Sigmoid colon (tissue), 7 donors: ENCODE results near the gene TJP2. TPM values are rescaled to one million over a fixed set of nuclear protein-coding genes. Genes with fewer than 3 reads are reported as not detected.
A peak's percentile ranks its signal among the peaks of the same experiment; 100 is the strongest.

ENCODE experiments used
- DNase-seq: peaks from one replicate; pipeline ENCODE4 v3.0.0-alpha.2; 2019
- H3K27ac ChIP-seq, 4 donors: fragments of 200-600 bp; sonication (generic); one replicate each; pipeline ENCODE4 v1.5.1; 2016 to 2019; ENCODE audit warnings: mild to moderate bottlenecking in 1 of 4
- H3K27me3 ChIP-seq, 3 donors: fragments of 200-600 bp; sonication (generic); one replicate each; pipeline ENCODE4 v1.5.1; 2019; ENCODE audit warnings: mild to moderate bottlenecking in 1 of 3
- H3K36me3 ChIP-seq, 4 donors: fragments of 200-600 bp; sonication (generic); one replicate each; pipeline ENCODE4 v1.5.1; 2016 to 2019
- H3K4me1 ChIP-seq, 4 donors: fragments of 200-600 bp; sonication (generic); one replicate each; pipeline ENCODE4 v1.5.1; 2017 to 2019
- H3K4me3 ChIP-seq, 4 donors: fragments of 200-600 bp; sonication (generic); one replicate each; pipeline ENCODE4 v1.5.1; 2017 to 2019; ENCODE audit warnings: mild to moderate bottlenecking in 2 of 4, moderate library complexity in 1 of 4
- H3K9me3 ChIP-seq, 4 donors: fragments of 200-600 bp in 3 of 4; sonication (generic) in 3 of 4; one replicate each; pipeline versions ENCODE4 v1.5.1 to v1.6.1; 2013 to 2019
- CTCF ChIP-seq, 4 experiments: fragments of 450-650 bp in 3 of 4; fragments of 200-600 bp in 1 of 4; IDR thresholded peaks; one replicate each; pipeline ENCODE4 v1.5.1; 2016 to 2019; ENCODE audit warnings: antibody characterized with exemption in 4 of 4, mild to moderate bottlenecking in 3 of 4, moderate library complexity in 2 of 4
- EP300 ChIP-seq, 4 donors: sonication (generic); formaldehyde crosslinking; IDR thresholded peaks; one replicate each; pipeline ENCODE4 v1.6.1; 2017; ENCODE audit warnings: antibody characterized with exemption in 4 of 4
- POLR2A ChIP-seq, 2 donors: fragments of 450-650 bp; IDR thresholded peaks; one replicate each; pipeline ENCODE4 v1.6.1; 2016; ENCODE audit warnings: antibody characterized with exemption in 2 of 2, mild to moderate bottlenecking in 2 of 2, moderate library complexity in 2 of 2
- POLR2AphosphoS5 ChIP-seq, 4 donors: sonication (generic); formaldehyde crosslinking; IDR thresholded peaks; one replicate each; pipeline ENCODE4 v1.6.1; 2017; ENCODE audit warnings: antibody characterized with exemption in 4 of 4
- WGBS, 2 donors: extraction: QIAGEN DNeasy Blood & Tissue Kit; methylation state at CpG; one replicate each; pipeline ENCODE4 v1.1.7; 2013; 5-methylcytosine and 5-hydroxymethylcytosine counted together
- intact Hi-C: fragments of 100-400 bp; cut with DNase I; formaldehyde crosslinking; loops from one replicate; pipeline ENCODE4 v1.15.1; 2023
- polyA plus RNA-seq, 3 donors: library from polyadenylated mRNA; stranded (reverse); fragments of 200-250 nt; gene quantifications; one replicate each; pipeline ENCODE4 v1.2.3, GENCODE V29; 2013
- total RNA-seq, 4 donors: library from RNA; depleted of rRNA; stranded (reverse); fragments of >200 nt; gene quantifications; one replicate each; pipeline ENCODE4 v1.1.0, GENCODE V29; 2016
- donor health status: healthy with polysubstance abuse.
- donor health status: Bipolar disorder and iron deficiency.
- donor health status: healthy.

Gene TJP2
- total and polyA plus RNA-seq, 7 donors = 16.1 to 46.5 (median 27.8) TPM

- WGBS, 2 donors = 90 to 95% methylated on average over 5 of the region's 5 CpGs
- DNase-seq = no peak
- intact Hi-C loops = loop anchor here (10.0 kb wide), 1 partner anchor 59 kb away; no protein-coding TSS in a partner anchor
- Histone ChIP-seq H3K36me3 (no peaks in the 10 kb centered on the region), H3K4me3 (no peak overlapping the region), H3K4me1 (peaks cover 2 to 48% (median 37%) of the 10 kb centered on the region in 4 donors), H3K27me3 (no peaks in the 10 kb centered on the region), H3K9me3 (no peaks in the 10 kb centered on the region), H3K27ac (peak overlapping the region in 1 of 4 donors; percentile 80)
- no peak for TF ChIP-seq POLR2A (IDR thresholded peaks at IDR 0.05)
- peak in 3 of 4 donors; percentile 63 to 75 (median 71) for TF ChIP-seq POLR2AphosphoS5 (IDR thresholded peaks at IDR 0.05)
- TF ChIP-seq CTCF (IDR thresholded peaks at IDR 0.05) = no peak
- no peak for TF ChIP-seq EP300 (IDR thresholded peaks at IDR 0.05)
These were observed 10.2 kb downstream of the TJP2 start for GRCh38 chr9:69184266-69184665.

DNA sequence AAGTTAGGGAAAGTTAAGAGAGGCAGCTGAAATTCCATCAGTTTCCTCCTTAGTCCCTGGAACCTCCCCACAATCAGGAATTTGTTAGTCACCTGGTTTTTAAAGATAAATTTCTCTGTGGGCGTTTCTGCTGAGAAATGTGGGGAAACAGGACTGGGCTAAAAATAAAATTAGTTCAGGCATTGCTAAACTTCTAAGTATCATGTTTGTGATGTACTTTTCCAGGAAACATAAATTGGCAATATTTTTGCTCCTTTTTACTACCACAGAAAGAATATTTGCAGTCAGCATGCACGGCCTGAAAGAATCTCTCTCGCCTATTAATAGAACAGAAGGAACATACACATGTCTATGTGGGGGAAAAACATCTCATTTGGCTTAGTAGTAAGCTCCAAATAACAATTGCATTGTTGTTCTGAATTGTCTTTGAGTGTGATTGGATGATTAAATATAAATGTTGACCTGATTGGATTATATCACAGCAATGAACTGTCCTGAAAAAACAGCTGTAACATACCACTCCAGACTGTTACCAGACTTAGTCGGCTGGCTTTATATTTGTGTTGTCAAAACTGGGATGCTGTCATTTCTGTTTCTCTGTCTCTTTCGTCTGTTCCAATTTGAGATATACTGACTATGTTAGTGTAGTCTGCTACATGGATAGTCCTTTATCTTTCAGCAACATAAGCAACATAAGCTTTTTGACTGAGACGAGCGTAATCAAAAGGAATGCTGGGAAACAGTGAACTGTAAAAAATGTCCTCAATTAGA is 12.9 kb downstream of the TJP2 start:
- WGBS, 2 donors = 74 to 80% methylated on average over 7 of the region's 7 CpGs
- intact Hi-C loops = loop anchor here (10.0 kb wide), 1 partner anchor 62 kb away; no protein-coding TSS in a partner anchor
- H3K27ac ChIP-seq = peak overlapping the region in 3 of 4 donors; percentile 31 to 80 (median 41)
- no peak for DNase-seq
- H3K9me3 ChIP-seq = no peaks in the 10 kb centered on the region
- H3K27me3 ChIP-seq = no peaks in the 10 kb centered on the region
- no peak overlapping the region for H3K4me3 ChIP-seq
- no peaks in the 10 kb centered on the region for H3K36me3 ChIP-seq
- H3K4me1 ChIP-seq = peaks cover 2 to 39% (median 23%) of the 10 kb centered on the region in 4 donors
- TF ChIP-seq EP300 (IDR thresholded peaks at IDR 0.05) = no peak
- peak in 1 of 4 donors; percentile 43 for TF ChIP-seq POLR2AphosphoS5 (IDR thresholded peaks at IDR 0.05)
- no peak for TF ChIP-seq CTCF (IDR thresholded peaks at IDR 0.05)
- no peak for TF ChIP-seq POLR2A (IDR thresholded peaks at IDR 0.05)

DNA sequence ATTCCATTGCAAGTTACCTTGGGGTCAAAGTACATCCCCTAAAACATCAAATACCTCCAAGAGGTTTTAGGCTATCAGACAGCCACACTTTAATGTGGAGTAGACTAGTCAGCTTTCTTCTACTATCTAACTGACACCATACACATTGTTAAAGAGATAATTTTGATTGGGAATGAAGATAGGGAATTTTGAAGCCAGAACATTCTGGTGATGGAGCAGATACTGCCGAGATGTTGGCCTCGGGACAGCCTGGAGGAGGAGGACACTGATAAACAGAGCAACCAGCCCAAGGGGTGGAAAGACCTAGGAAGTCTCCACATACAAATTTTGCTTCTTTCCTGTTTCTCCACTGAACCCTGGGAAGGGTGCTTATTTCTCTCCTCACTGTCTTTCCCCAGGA is 14.9 kb downstream of the TJP2 start:
- intact Hi-C loops = loop anchor here (10.0 kb wide), 1 partner anchor 64 kb away; no protein-coding TSS in a partner anchor
- Histone ChIP-seq H3K9me3 (no peaks in the 10 kb centered on the region), H3K36me3 (no peaks in the 10 kb centered on the region), H3K27me3 (peaks cover 0 to 3% (median 0%) of the 10 kb centered on the region in 3 donors), H3K27ac (peak overlapping the region in 1 of 4 donors; percentile 4), H3K4me1 (peaks cover 2 to 32% (median 13%) of the 10 kb centered on the region in 4 donors), H3K4me3 (no peak overlapping the region)
- 95 to 97% methylated on average over 2 of the region's 2 CpGs for WGBS, 2 donors
- no peak for DNase-seq
- no peak for TF ChIP-seq CTCF (IDR thresholded peaks at IDR 0.05)
- TF ChIP-seq EP300 (IDR thresholded peaks at IDR 0.05) = no peak
- no peak for TF ChIP-seq POLR2A (IDR thresholded peaks at IDR 0.05)
- no peak for TF ChIP-seq POLR2AphosphoS5 (IDR thresholded peaks at IDR 0.05)

- intact Hi-C loops = no loop called here
These were observed 16.2 kb downstream of the TJP2 start for GRCh38 chr9:69190086-69190862.

GRCh38 chr9:69190863-69191181 is 16.7 kb downstream of the TJP2 start:
- Histone ChIP-seq H3K4me3 (no peak overlapping the region), H3K27me3 (peaks cover 0 to 3% (median 0%) of the 10 kb centered on the region in 3 donors), H3K9me3 (no peaks in the 10 kb centered on the region), H3K4me1 (peaks cover 2 to 24% (median 11%) of the 10 kb centered on the region in 4 donors), H3K27ac (peak overlapping the region in 1 of 4 donors; percentile 2), H3K36me3 (no peaks in the 10 kb centered on the region)
- intact Hi-C loops = no loop called here
- WGBS, 2 donors = 46 to 75% methylated on average over 1 of the region's 1 CpG
- no peak for DNase-seq
- TF ChIP-seq POLR2A (IDR thresholded peaks at IDR 0.05) (no peak), EP300 (IDR thresholded peaks at IDR 0.05) (no peak), CTCF (IDR thresholded peaks at IDR 0.05) (no peak), POLR2AphosphoS5 (IDR thresholded peaks at IDR 0.05) (no peak)

More at GRCh38 chr9:69190086-69190862, 16.2 kb downstream of the TJP2 start:
- WGBS, 2 donors = 67 to 79% methylated on average over 5 of the region's 5 CpGs
- Histone ChIP-seq H3K4me3 (no peak overlapping the region), H3K27ac (peak overlapping the region in 1 of 4 donors; percentile 2), H3K4me1 (peaks cover 2 to 24% (median 11%) of the 10 kb centered on the region in 4 donors), H3K9me3 (no peaks in the 10 kb centered on the region), H3K36me3 (no peaks in the 10 kb centered on the region), H3K27me3 (peaks cover 0 to 3% (median 0%) of the 10 kb centered on the region in 3 donors)
- no peak for DNase-seq
- no peak for TF ChIP-seq POLR2AphosphoS5 (IDR thresholded peaks at IDR 0.05)
